Measurements from ENCODE around the gene COBL. TPM values are rescaled to one million over a fixed set of nuclear protein-coding genes. Genes with fewer than 3 reads are reported as not detected.

COBL gene
- total and polyA plus RNA-seq, 9 of the 15 experiments (the other 6 are each of a cell fraction or from before 2014, with no cell fraction given) = 0.01 to 2.4 (median 0.09) TPM; not detected in 3

- intact Hi-C loops (cut with micrococcal nuclease) = no loop called here
These were observed 28.0 kb upstream of the COBL start for GRCh38 chr7:51344406-51345138.

More at GRCh38 chr7:51344406-51345138, 28.0 kb upstream of the COBL start:
- no peak for FAIRE-seq
- POLR2A ChIA-PET = no interaction called here
- in situ Hi-C loops (cut with MboI) = no loop called here
- no peaks in the 10 kb centered on the region for H3K36me3 ChIP-seq (ENCODE audit: control insufficient read depth, insufficient read depth, low read length)
- H3K27me3 ChIP-seq (ENCODE audit: control insufficient read depth in 2 of 2, insufficient read depth in 2 of 2, low read length in 2 of 2) = peaks cover 0 to 10% of the 10 kb centered on the region in 2 experiments; a peak in 3 of 5 replicates
- no peak overlapping the region for H3K4me2 ChIP-seq (ENCODE audit: insufficient read depth, low read length)
- WGBS (ENCODE audit: insufficient coverage, low coverage, missing lambda C conversion rate) = 0% methylated on average over 6 of the region's 6 CpGs
- TF ChIP-seq ZNF655 (CRISPR knock-in tag; IDR thresholded peaks at IDR 0.05) (no peak), ZSCAN32 (CRISPR knock-in tag; IDR thresholded peaks at IDR 0.05) (no peak), PREB (CRISPR knock-in tag; IDR thresholded peaks at IDR 0.05) (no peak), ZNF778 (CRISPR knock-in tag; IDR thresholded peaks at IDR 0.05) (no peak), ERF (CRISPR knock-in tag; IDR thresholded peaks at IDR 0.05) (no peak), CBFA2T2 (conservative IDR thresholded peaks at IDR 0.05) (no peak), LARP7 (IDR thresholded peaks at IDR 0.05) (no peak), SPI1 (IDR thresholded peaks at IDR 0.05; ENCODE audit: borderline replicate concordance, low read depth, low read length) (no peak), ZNF695 (CRISPR knock-in tag; IDR thresholded peaks at IDR 0.05) (no peak), YBX1 (IDR thresholded peaks at IDR 0.05) (no peak), ZBTB7A (IDR thresholded peaks at IDR 0.05; ENCODE audit: borderline replicate concordance, control insufficient read depth, low read depth, low read length) (no peak), XRCC3 (IDR thresholded peaks at IDR 0.05) (no peak), PML (IDR thresholded peaks at IDR 0.05; ENCODE audit: low read length) (no peak), DPF2 (IDR thresholded peaks at IDR 0.05) (no peak), ZBTB1 (CRISPR knock-in tag; IDR thresholded peaks at IDR 0.05; ENCODE audit: borderline replicate concordance, low read depth) (no peak), VEZF1 (CRISPR knock-in tag; IDR thresholded peaks at IDR 0.05) (no peak), ZNF263 (CRISPR knock-in tag; IDR thresholded peaks at IDR 0.05; ENCODE audit: borderline replicate concordance) (no peak), FOXK2 (conservative IDR thresholded peaks at IDR 0.05 in 1 of 2, IDR thresholded peaks at IDR 0.05 in 1 of 2; ENCODE audit: low read depth in 2 of 2) (no peak)
- BruUV-seq (replicated peaks) = no TSS peak
- H3K4me1 ChIP-seq (replicated peaks in 1 of 2; ENCODE audit: control insufficient read depth in 2 of 2, insufficient read depth in 2 of 2, low read length in 2 of 2) = no peaks in the 10 kb centered on the region
- H3K79me2 ChIP-seq (ENCODE audit: control insufficient read depth, insufficient read depth, low read length) = no peaks in the 10 kb centered on the region
- no peaks in the 10 kb centered on the region for H4K20me1 ChIP-seq (replicated peaks; ENCODE audit: control insufficient read depth, insufficient read depth, low read length)
- no peak overlapping the region for H3K27ac ChIP-seq (ENCODE audit: extremely low read depth, low read depth, low read length)
- H3K9me3 ChIP-seq (replicated peaks; ENCODE audit: control insufficient read depth, insufficient read depth, low read depth, low read length) = no peaks in the 10 kb centered on the region
- DNase-seq (ENCODE audit: extremely low read depth in 1 of 4, low spot score in 3 of 4) = no peak
- H3K9ac ChIP-seq (ENCODE audit: insufficient read depth in 1 of 2, low read depth in 2 of 2, low read length in 2 of 2) = no peak overlapping the region
- CTCF ChIA-PET (ENCODE audit: low intra/inter-chr PET ratio) = no interaction called here
- no peaks in the 10 kb centered on the region for H3K9me1 ChIP-seq (ENCODE audit: control insufficient read depth, insufficient read depth, low read length)
- no peak overlapping the region for H3K4me3 ChIP-seq
- no peak for ATAC-seq
- H2AFZ ChIP-seq (ENCODE audit: low read depth, low read length) = no peak overlapping the region
